ENCODE results near the gene SPARC.

SPARC gene

GRCh38 chr5:151686674-151687407, at the start of gene SPARC:
SPARC (minus strand) TSS chr5:151686915; CDS start chr5:151676188, 10,727 bp downstream.
- H3K9ac ChIP-seq, result peak within 1 kb of the TSS; percentile 64
- H3K4me1 ChIP-seq, result peaks cover 32% of the 10 kb centered on the region
- no peak for TF ChIP-seq CTCF (IDR thresholded peaks at IDR 0.05)
- H2AFZ ChIP-seq, result peak within 1 kb of the TSS; percentile 97
- peak within 1 kb of the TSS; percentile 79 for H3K4me3 ChIP-seq (ENCODE audit: low read depth, low read length)
- H3K36me3 ChIP-seq (ENCODE audit: control insufficient read depth, insufficient read depth, low read length), result no peaks in the 10 kb centered on the region
- no peaks in the 10 kb centered on the region for H3K9me3 ChIP-seq (ENCODE audit: control insufficient read depth, low read length)
- peak within 1 kb of the TSS; percentile 82 for H3K4me2 ChIP-seq (ENCODE audit: low read length)
- no peaks in the 10 kb centered on the region for H3K27me3 ChIP-seq (ENCODE audit: control insufficient read depth, insufficient read depth, low read length)
- peak within 1 kb of the TSS; percentile 83 for H3K27ac ChIP-seq
- H3K79me2 ChIP-seq, result peaks cover 7% of the 10 kb centered on the region

GRCh38 chr5:151735646-151736045, 48.9 kb upstream of the SPARC start:
- H3K9ac ChIP-seq, result no peak overlapping the region

GRCh38 chr5:151734064-151734408, 47.3 kb upstream of the SPARC start:
- Histone ChIP-seq H3K9ac (no peak overlapping the region), H3K36me3 (ENCODE audit: control insufficient read depth, insufficient read depth, low read length) (no peaks in the 10 kb centered on the region), H3K79me2 (no peaks in the 10 kb centered on the region), H2AFZ (no peak overlapping the region), H3K9me3 (ENCODE audit: control insufficient read depth, low read length) (no peaks in the 10 kb centered on the region), H3K4me1 (no peaks in the 10 kb centered on the region), H3K4me2 (ENCODE audit: low read length) (no peak overlapping the region), H3K4me3 (ENCODE audit: low read depth, low read length) (no peak overlapping the region), H3K27me3 (ENCODE audit: control insufficient read depth, insufficient read depth, low read length) (no peaks in the 10 kb centered on the region), H3K27ac (no peak overlapping the region)
- no peak for TF ChIP-seq CTCF (IDR thresholded peaks at IDR 0.05)

More at GRCh38 chr5:151735646-151736045, 48.9 kb upstream of the SPARC start:
- Histone ChIP-seq H3K27ac (no peak overlapping the region), H3K9me3 (ENCODE audit: control insufficient read depth, low read length) (no peaks in the 10 kb centered on the region), H3K4me2 (ENCODE audit: low read length) (no peak overlapping the region), H3K4me1 (peaks cover 2% of the 10 kb centered on the region), H3K79me2 (no peaks in the 10 kb centered on the region), H3K4me3 (ENCODE audit: low read depth, low read length) (no peak overlapping the region), H3K27me3 (ENCODE audit: control insufficient read depth, insufficient read depth, low read length) (no peaks in the 10 kb centered on the region), H2AFZ (no peak overlapping the region), H3K36me3 (ENCODE audit: control insufficient read depth, insufficient read depth, low read length) (no peaks in the 10 kb centered on the region)
- TF ChIP-seq CTCF (IDR thresholded peaks at IDR 0.05), result no peak

GRCh38 chr5:151733358-151734063, 46.8 kb upstream of the SPARC start:
- no peak for TF ChIP-seq CTCF (IDR thresholded peaks at IDR 0.05)
- Histone ChIP-seq H3K9me3 (ENCODE audit: control insufficient read depth, low read length) (no peaks in the 10 kb centered on the region), H3K4me1 (no peaks in the 10 kb centered on the region), H3K36me3 (ENCODE audit: control insufficient read depth, insufficient read depth, low read length) (no peaks in the 10 kb centered on the region), H3K79me2 (no peaks in the 10 kb centered on the region), H3K4me2 (ENCODE audit: low read length) (no peak overlapping the region), H2AFZ (no peak overlapping the region), H3K4me3 (ENCODE audit: low read depth, low read length) (no peak overlapping the region), H3K27ac (no peak overlapping the region), H3K9ac (no peak overlapping the region), H3K27me3 (ENCODE audit: control insufficient read depth, insufficient read depth, low read length) (no peaks in the 10 kb centered on the region)

Data from parathyroid adenoma (tissue), 2 donors.